Activated T-cell treated with anti-CD3 and anti-CD28 coated beads, Interleukin-2, amount 50 U/mL, for 48 hours (primary cell): Measurements from ENCODE around the gene PHF20.
A peak's percentile ranks its signal among the peaks of the same experiment; 100 is the strongest.
"Not testable (repeated sequence)": the region's sequence is repeated elsewhere in the genome, so short reads cannot be mapped to it uniquely, and the experiment has no call there.

ENCODE experiments used
- DNase-seq, 2 experiments: peaks; one replicate each; pipeline ENCODE4 v3.0.0-alpha.2; 2020

The PHF20 gene

DNA sequence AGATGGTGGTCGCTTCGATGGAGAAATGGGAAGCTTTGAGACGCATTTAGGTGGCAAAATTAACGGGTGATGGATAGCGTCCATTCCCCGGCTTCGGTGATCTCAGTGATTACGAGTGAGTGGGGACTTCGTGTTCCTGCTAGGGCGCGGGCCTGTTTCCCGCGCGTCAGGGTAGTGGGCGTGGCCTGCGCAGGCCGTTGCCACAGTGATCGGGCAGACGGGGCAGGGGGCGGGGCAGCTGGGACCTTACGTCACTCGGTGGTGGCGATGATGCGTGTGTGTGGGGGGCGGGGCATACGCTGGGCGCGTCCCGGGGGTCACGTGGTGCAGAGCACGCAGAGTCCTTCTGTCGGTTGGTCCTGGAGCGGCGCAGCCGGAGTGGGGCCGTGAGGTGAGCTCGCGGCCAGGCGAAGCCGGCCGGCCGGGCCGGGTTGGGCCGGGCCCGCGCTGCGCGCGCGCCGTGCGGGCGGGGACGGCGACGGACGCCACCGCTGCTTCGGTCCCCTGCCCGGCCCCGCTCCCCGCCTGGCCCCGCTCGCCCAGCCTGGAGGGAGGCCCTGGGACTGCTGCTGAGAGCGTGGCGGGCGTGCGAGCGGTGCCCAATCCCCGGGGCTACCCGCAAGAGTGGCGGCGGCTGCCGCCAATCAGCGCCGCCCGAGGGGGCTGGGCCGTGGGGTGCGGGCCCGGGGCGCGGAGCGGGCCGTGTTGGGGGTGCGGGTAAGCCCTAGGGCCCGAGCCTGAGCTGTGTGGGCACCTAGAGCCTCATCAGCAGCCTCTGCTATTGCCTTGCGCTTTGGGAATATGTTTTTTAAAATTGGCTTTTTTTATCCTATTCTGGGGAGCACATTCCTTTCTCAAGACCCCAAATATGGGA lies at the start of gene PHF20:
Gene PHF20 (plus strand): TSS at position 327 of the 874 bp plus-strand sequence. CDS start 29,508 bp downstream, outside the sequence.
- peak; percentile 99 to 100 for DNase-seq

DNA sequence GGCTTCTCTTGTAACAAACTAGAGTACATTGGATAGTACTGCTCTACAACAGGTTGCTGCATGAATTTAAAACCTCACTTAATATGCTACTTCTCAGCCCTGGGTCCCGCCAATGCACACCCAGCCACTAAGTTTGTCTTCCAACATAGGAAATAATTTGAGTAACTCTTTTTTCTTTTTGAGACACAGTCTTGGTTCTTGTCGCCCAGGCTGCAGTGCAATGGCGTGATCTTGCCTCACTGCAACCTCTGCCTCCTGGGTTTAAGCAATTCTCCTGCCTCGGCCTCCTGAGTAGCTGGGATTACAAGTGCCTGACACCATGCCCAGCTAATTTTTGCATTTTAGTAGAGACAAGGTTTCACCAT lies 48.6 kb upstream of the PHF20 start:
- DNase-seq: not testable (repeated sequence)

DNA sequence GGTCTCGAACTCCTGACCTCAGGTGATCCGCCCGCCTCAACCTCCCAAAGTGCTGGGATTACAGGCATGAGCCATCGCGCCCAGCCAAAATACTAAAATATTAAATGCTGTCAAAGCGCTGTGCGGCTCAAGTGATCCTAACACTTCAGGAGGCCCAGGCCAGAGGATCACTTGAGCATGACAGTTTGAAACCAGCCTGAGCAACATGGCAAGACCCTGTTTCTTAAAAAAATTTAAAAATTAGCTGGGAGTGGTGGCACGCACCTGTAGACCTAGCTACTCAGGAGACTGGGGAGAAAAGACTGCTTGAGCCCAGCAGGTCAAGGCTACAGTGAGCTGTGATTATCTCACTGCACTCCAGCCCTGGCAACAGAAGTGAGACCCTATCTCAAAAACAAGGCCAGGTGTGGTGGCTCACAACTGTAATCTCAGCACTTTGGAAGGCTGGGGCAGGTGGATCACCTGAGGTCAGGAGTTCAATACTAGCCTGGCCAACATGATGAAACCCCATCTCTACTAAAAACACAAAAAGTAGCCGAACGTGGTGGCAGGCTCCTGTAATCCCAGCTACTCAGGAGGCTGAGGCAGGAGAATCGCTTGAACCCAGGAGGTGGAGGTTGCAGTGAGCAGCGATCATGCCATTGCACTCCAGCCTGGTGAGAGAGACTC lies 48.0 kb upstream of the PHF20 start:
- DNase-seq: not testable (repeated sequence)

DNA sequence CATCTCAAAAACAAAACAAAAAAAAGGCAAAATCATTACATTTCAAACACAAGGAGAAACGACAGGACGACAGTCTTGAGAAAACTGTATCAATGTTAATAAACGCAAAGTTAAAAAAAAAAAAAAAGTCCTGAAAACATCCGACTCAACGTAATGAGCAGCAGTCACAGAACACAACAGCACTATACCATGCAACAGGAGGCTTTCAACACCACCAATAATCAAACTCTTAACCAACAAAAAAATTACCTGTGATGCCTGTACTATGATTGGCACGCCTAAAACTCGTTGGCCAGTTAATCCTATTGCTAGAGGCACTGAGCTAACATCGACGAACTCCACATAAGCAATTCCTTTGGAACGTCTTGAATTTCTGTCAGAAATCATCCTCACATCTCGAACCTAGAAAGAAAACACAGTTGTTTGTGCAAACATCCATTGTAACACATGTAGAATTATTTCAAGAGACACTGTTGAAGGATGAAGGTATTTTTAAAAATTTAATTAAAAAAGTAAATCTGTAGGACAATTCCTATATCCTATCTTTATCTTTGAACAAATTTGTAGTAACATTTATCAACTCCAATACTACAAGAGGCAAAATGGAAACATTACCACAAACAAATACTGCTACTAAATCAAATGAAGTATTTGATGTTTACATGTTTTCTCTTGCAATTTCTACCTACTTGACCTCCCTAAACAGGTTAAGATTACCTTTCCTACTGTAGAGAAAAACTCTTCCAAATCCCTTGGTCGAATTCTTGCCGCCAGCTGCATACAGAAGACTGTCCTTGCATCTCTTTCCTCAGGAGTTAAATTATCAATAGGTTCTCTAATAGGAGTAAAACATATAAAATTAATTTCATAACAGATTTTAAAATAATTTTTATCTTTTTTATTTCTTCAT lies 47.2 kb upstream of the PHF20 start:
- no peak for DNase-seq

DNA sequence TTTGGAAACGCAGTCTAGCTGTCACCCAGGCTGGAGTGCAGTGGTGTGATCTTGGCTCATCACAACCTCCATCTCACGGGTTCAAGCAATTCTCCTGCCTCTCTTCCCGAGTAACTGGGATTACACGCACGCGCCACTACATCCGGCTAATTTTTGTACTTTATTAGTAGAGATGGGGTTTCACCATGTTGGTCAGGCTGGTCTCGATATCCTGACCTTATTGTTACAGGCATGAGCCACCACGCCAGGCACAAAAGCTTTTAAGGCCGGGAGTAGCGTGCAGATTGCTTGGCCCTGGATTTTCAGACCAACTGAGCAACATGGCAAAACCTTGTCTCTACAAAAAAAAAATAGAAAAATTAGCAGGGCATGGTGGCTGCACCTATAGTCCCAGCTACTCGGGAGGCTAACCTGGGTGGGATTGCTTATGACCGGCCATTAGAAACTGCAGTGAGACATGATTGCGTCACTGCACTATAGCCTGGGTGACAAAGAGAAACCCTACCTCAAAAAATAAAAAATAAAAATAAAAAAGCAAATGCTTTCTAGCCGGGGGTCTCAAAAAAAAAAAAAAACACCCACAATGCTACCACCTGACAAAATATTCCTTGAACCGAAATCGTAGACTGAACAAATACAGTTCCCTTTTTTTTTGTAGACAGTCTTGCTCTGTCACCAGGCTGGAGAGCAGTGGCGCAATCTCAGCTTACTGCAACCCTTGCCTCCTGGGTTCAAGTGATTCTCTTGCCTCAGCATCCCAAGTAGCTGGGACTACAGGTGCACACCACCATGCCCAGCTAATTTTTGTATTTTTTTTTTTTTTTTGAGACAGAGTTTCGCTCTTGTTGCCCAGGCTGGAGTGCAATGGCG lies 44.7 kb upstream of the PHF20 start:
- DNase-seq: no peak

DNA sequence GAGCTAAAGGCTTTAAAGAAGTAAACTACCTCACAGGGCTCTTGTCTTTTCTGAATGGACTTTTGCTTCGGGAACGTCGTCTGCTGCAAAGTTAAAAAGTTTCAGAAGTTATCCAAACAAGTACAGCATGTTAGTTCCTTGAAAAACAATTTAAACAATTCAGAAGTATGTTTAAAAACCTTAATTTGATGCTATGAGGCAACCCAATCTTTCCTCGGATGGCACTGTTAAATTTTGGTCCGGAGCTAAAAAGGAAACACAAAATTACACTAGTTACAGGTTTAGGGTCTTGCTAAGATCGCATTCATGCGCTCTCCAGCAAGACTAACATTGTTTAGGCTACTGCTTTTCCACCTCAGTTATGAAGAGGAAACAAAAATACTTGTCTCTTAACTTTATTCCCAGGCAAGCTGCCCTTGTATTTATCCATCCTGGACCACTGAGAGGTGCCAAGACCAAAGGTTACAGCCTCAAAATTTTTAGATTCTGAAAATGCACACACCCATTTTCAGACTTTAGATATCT lies 42.5 kb upstream of the PHF20 start:
- DNase-seq: no peak

DNA sequence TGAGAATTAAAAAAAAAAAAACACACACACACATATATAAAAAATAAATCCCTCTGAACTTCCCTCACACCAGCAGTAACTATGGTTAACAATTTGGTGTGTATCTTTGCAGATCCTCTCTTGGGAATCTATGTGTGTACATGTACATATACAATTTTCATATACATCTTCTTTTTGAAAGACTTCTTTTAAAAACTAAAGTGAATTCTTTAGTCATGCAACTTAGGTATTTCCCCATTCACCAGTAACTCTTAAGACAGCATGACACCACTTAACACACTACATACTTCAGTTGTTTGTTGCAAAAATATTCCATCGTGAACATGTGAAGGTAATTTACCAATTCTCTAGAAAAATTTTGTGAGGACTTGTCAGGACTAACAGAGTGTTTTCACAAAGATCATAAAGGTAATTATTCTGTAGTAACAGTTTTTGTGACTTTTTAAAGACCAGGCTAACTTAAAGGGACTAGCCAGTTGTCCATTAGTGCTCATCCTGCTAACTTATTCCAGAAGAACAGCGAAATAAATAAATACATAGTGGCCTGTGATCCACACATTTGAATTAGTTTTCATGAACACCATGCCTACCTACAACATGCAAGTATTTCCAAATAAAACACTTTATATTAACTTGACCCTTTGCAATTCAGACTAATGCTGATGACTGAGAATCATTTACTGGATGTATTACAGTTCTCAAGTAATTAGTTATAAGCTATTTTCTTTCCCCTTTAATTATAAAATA lies 41.8 kb upstream of the PHF20 start:
- no peak for DNase-seq

DNA sequence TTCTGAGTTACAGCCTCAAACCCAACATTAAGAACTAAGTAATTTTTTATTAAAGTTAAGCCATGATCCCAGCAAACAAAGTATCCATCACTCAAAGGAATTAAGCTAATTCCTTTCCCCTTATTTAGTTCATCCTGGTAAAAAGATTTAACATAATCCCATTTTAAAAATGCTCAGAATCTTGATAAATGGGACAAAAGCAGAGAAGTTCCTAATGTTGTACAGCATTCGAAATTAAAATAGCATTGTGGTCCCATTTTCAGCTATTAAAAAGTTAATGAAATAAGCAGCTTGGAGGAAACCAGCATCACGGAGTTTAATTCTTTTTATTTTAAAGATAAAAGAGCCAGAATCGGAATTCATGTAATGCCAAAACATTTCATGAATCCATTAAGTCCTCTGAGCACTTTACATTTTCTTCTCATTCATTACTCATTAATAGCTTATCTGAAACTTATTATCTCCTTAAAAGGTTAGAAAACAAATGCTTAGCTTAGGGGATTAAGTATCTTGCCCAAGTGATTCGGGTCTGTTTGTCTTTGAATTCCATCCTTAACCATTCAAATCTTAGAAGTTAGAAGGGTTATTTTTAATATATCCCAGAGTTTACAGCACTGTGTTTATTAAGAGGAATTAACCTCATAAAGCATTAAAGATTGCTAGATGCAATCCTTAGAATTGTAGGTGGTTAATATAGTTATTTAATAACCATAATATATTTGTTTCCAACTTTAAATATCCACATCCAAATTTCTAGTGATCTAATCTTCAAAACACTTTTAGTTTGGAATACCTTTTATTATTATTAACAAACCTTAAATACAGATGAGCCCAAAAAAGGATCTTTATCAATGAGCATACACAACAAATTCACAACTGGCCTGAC lies 41.0 kb upstream of the PHF20 start:
- DNase-seq: no peak

- DNase-seq: no peak
Observed at GRCh38 chr20:35731469-35731788, 40.4 kb upstream of the PHF20 start.

DNA sequence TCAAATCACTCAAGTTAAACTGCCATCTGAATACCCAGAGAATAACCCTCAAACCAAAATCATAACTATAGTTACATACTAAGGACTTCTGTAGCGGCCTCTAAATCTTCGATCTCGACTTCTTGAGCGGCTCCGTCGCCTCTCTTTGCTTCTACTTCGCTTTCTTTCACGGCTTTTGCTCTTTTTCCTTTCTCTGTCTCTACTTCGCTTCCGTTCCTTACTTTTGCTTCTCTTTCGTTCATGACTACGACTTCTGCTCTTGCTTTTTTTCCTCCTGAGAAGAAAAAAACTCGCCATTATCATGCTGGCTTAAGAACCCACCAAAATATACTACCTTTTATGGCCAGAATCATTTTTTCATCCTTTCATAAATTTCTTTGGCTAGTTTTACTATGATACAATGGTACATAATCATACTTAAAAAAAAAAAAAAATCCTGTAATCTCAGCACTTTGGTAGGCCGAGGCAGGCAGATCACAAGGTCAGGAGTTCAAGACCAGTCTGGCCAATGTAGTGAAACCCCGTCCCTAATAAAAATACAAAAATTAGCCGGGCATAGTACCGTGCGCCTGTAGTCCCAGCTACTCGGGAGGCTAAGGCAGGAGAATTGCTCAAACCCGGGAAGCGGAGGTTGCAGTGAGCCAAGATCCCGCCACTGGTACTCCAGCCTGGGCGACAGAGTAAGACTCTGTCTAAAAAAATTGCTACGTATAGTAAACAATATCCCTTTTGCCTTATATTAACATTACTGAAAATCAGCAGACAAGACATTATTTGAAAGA lies 39.8 kb upstream of the PHF20 start:
- no peak for DNase-seq

DNA sequence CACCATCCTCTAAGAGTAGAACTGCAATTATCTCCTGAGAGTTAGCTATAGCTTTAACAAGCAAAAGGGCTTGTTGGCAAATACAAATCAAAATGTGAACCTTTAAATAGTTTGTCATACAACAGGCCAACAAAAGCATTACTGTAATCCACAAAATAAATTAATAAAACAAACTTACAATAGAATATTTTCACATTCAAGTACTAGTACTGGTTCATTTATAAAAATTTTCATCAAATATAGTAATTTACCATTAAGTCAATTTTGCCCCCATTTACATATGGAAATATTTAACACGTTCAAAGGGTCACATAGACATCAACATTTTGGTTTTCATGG lies 39.2 kb upstream of the PHF20 start:
- no peak for DNase-seq

DNA sequence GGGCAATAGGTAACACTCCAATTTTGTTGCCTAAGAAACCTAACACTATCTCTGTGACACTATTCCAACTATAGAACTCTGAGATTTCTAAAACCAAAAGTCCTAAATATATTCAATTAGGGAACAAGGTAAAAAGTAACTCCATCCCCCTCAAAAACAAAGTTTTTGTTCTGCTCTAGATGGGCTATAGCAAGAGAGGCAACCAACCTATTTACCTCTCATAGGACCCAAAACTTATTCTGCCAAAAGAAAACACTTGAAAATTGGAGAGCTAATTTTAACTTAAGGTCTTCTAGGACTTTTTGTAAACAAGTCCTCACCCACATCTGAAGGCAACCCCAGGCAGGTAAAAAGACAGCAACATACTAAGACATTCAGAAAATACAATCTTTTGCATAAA lies 37.4 kb upstream of the PHF20 start:
- no peak for DNase-seq

GRCh38 chr20:35734777-35735649 lies 36.8 kb upstream of the PHF20 start:
- DNase-seq: no peak

GRCh38 chr20:35735826-35736470 lies 35.9 kb upstream of the PHF20 start:
- DNase-seq: no peak

- DNase-seq: no peak
Observed at GRCh38 chr20:35737865-35738333, 33.9 kb upstream of the PHF20 start.

DNA sequence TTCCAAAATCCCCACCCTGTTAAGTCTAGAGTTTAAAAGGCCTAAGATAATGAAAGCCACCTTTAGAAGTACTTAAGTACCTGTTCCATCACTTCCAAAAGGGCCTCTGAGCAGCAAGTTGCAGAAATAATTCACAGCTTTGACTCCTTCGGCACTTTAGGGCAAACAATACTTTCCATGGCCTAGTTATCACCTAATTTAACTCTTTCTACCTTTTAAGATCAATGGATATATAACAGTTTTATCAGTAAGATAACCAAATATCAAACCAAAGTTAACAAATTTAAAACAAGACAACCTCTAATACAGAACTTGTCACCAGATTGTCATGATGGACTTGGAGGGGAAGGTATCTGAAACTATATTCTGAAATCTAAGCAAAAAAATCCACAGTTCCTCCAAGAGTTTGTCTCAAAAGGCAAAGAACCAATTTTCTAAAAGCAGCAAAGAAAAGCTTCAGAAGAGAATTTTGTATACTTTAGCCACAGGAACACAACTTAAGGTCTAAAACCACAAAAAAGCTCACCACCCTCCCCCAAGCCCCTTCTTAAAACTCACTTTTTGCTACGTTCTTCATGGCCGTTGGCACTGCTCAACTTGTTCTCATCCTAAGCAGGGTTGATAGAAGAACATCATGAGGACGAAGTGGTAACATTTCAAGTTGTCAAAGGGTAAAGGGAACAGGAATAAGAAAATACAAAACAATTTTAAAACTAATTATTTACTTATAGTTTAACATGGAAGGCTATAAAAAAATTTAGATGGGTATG lies 33.2 kb upstream of the PHF20 start:
- DNase-seq: no peak
